Measurements from ENCODE around the gene ZCCHC2.

The ZCCHC2 gene

GRCh38 chr18:62578980-62579511 is 56.2 kb downstream of the ZCCHC2 start:
- no peak for DNase-seq (ENCODE audit: low spot score)

- DNase-seq (ENCODE audit: low spot score) = no peak
Observed at GRCh38 chr18:62583376-62583775, 60.6 kb downstream of the ZCCHC2 start.

GRCh38 chr18:62584241-62585120 is 61.7 kb downstream of the ZCCHC2 start:
- DNase-seq (ENCODE audit: low spot score) = peak; percentile 87

- DNase-seq (ENCODE audit: low spot score) = no peak
Observed at GRCh38 chr18:62585274-62586150, 62.7 kb downstream of the ZCCHC2 start.

- peak; percentile 65 for DNase-seq (ENCODE audit: low spot score)
Observed at GRCh38 chr18:62586151-62586774, 63.4 kb downstream of the ZCCHC2 start.

GRCh38 chr18:62586781-62587487 is 64.1 kb downstream of the ZCCHC2 start:
- no peak for DNase-seq (ENCODE audit: low spot score)

- no peak for DNase-seq (ENCODE audit: low spot score)
Observed at GRCh38 chr18:62587689-62588088, 64.9 kb downstream of the ZCCHC2 start.

- DNase-seq (ENCODE audit: low spot score) = no peak
Observed at GRCh38 chr18:62588217-62588616, 65.4 kb downstream of the ZCCHC2 start.

GRCh38 chr18:62590799-62591590 is 68.2 kb downstream of the ZCCHC2 start:
- DNase-seq (ENCODE audit: low spot score) = no peak

GRCh38 chr18:62596145-62597005 is 73.5 kb downstream of the ZCCHC2 start:
- no peak for DNase-seq (ENCODE audit: low spot score)

GRCh38 chr18:62601871-62602270 is 79.0 kb downstream of the ZCCHC2 start:
- DNase-seq (ENCODE audit: low spot score) = no peak

- DNase-seq (ENCODE audit: low spot score) = no peak
Observed at GRCh38 chr18:62602706-62603105, 79.9 kb downstream of the ZCCHC2 start.

- DNase-seq (ENCODE audit: low spot score) = no peak
Observed at GRCh38 chr18:62603211-62603610, 80.4 kb downstream of the ZCCHC2 start.

- DNase-seq (ENCODE audit: low spot score) = no peak
Observed at GRCh38 chr18:62603979-62604378, 81.2 kb downstream of the ZCCHC2 start.

GRCh38 chr18:62605685-62606084 is 82.9 kb downstream of the ZCCHC2 start:
- DNase-seq (ENCODE audit: low spot score) = no peak

GRCh38 chr18:62606106-62606505 is 83.3 kb downstream of the ZCCHC2 start:
- no peak for DNase-seq (ENCODE audit: low spot score)

GRCh38 chr18:62607302-62607701 is 84.5 kb downstream of the ZCCHC2 start:
- DNase-seq (ENCODE audit: low spot score) = no peak

- DNase-seq (ENCODE audit: low spot score) = no peak
Observed at GRCh38 chr18:62607708-62608428, 85.0 kb downstream of the ZCCHC2 start.

- DNase-seq (ENCODE audit: low spot score) = no peak
Observed at GRCh38 chr18:62609764-62610163, 86.9 kb downstream of the ZCCHC2 start.
